Hepatocyte (in vitro differentiated cells): ENCODE results near the gene PKP4.

Experiments used
- EZH2 ChIP-seq: fragments of 200-600 bp; sonication (generic); IDR thresholded peaks from 2 replicates; pipeline ENCODE4 v1.6.1; 2016; ENCODE audit warnings: antibody characterized with exemption, mild to moderate bottlenecking, borderline replicate concordance
- TF ChIP-seq, protein P1 (sequence below): fragments of 200-600 bp; sonication (generic); IDR thresholded peaks from 2 replicates; pipeline ENCODE4 v1.5.1; 2016; ENCODE audit warnings: antibody characterized with exemption, mild to moderate bottlenecking; ENCODE audit not compliant: poor library complexity

DNA sequence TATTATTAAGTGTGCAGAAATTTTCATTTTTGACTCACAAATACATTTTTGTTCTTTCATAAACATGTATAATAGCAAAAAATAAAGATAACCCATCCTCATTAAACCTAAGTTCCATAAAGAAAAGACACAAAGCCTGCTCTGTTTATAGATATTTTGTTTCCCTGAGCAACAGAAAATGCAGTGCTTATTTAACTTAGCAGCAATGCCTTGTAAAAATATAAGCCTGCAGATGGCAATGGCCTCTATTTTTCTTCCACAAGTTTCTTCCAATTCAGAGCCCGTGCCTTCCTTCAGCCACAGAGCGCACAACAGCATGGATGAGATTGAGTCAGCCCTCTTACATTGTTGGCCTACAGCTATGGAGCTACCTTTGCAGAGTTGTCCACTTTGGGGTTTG, 43.6 kb downstream of the PKP4 start:
- TF ChIP-seq, protein P1, sequence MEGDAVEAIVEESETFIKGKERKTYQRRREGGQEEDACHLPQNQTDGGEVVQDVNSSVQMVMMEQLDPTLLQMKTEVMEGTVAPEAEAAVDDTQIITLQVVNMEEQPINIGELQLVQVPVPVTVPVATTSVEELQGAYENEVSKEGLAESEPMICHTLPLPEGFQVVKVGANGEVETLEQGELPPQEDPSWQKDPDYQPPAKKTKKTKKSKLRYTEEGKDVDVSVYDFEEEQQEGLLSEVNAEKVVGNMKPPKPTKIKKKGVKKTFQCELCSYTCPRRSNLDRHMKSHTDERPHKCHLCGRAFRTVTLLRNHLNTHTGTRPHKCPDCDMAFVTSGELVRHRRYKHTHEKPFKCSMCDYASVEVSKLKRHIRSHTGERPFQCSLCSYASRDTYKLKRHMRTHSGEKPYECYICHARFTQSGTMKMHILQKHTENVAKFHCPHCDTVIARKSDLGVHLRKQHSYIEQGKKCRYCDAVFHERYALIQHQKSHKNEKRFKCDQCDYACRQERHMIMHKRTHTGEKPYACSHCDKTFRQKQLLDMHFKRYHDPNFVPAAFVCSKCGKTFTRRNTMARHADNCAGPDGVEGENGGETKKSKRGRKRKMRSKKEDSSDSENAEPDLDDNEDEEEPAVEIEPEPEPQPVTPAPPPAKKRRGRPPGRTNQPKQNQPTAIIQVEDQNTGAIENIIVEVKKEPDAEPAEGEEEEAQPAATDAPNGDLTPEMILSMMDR, result no peak
- TF ChIP-seq EZH2, result no peak
